ENCODE measurements around the gene UQCR10.

Gene UQCR10

GRCh38 chr22:29767171-29768051 lies at the start of gene UQCR10:
Gene UQCR10 (plus strand): TSS chr22:29767369. CDS start chr22:29767399, 30 bp downstream.
- peak within 1 kb of the TSS; percentile 89 for H3K4me3 ChIP-seq (ENCODE audit: low read length)

DNA sequence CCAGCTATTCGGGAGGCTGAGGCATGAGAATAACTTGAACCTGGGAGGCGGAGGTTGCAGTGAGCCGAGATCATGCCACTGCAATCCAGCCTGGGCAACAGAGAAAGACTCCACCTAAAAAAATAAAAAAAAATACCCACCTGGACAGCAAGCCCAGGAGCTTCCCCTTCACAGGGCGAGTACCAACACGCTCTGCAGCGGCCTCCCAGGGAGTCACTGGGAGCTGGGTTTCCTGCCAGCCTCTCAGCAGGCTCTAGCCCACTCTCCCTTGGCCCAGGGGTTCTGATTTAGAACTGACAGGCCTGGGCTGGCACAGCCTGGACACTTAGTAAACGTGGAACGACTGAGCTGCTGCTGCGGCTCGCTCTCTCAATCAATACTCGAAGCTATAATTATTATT lies 49.4 kb upstream of the UQCR10 start:
- H3K27ac ChIP-seq (ENCODE audit: low read depth, low read length) = no peak overlapping the region
- no peak overlapping the region for H3K4me3 ChIP-seq (ENCODE audit: low read length)
- peaks cover 20% of the 10 kb centered on the region for H3K27me3 ChIP-seq (ENCODE audit: control insufficient read depth, insufficient read depth, low read length)
- no peak overlapping the region for H3K9ac ChIP-seq (ENCODE audit: low read length)
- H3K36me3 ChIP-seq (ENCODE audit: control insufficient read depth, insufficient read depth, low read length) = no peaks in the 10 kb centered on the region
- no peaks in the 10 kb centered on the region for H3K4me1 ChIP-seq (ENCODE audit: control insufficient read depth, insufficient read depth, low read length)

More at GRCh38 chr22:29767171-29768051, at the start of gene UQCR10:
- Histone ChIP-seq H3K9ac (ENCODE audit: low read length) (peak within 1 kb of the TSS; percentile 94), H3K27ac (ENCODE audit: low read depth, low read length) (peak within 1 kb of the TSS; percentile 92), H3K4me1 (ENCODE audit: control insufficient read depth, insufficient read depth, low read length) (peaks cover 7% of the 10 kb centered on the region), H3K27me3 (ENCODE audit: control insufficient read depth, insufficient read depth, low read length) (no peaks in the 10 kb centered on the region), H3K36me3 (ENCODE audit: control insufficient read depth, insufficient read depth, low read length) (peaks cover 6% of the 10 kb centered on the region)

DNA sequence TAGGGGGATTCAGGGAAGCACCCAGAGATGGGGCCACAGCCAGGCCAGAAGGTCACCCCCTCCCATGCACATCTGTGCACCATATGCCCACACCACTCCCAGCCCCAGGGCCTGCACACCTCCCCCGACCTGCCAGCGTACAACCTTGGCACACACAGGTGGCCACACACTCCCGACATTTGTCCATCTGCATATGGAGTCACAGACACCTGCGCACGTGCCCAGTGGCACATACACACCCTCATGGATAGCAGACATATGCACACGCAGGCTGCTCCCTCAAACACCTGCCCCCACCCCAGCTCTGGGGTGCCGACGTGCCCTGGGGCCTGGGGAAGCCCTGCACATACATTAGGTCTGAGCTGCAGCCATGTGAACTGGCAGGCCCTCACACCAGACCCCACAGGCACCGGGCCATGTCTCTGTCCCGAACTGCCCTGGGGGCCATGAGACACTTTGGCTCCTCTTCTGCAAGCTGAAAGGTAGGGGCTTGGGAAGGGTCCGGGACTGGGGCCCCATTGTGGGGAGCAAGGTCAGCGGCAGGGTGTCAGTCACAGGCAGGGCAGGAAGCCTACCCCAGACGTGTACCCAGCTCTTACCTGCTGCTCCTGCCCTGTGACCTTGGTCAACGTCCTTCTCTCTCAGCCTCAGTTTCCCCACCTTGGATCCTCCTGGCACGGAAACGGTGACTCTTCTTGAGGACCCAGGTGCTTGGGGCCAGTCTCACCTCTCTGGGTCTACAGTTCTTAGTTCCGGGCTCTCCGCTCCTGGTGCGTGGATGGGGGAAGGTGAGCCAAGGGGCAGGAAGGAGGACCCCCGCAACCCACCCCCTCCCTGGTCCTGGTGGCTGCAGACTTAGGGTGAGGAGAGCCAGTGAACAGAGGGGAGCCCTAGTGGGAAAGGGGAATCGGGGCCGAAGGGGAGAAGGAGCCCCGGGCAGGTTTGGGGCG lies 47.9 kb upstream of the UQCR10 start:
- Histone ChIP-seq H3K4me1 (ENCODE audit: control insufficient read depth, insufficient read depth, low read length) (no peaks in the 10 kb centered on the region), H3K27ac (ENCODE audit: low read depth, low read length) (no peak overlapping the region), H3K9ac (ENCODE audit: low read length) (no peak overlapping the region), H3K36me3 (ENCODE audit: control insufficient read depth, insufficient read depth, low read length) (no peaks in the 10 kb centered on the region), H3K27me3 (ENCODE audit: control insufficient read depth, insufficient read depth, low read length) (peaks cover 20% of the 10 kb centered on the region), H3K4me3 (ENCODE audit: low read length) (peak overlapping the region; percentile 27)

DNA sequence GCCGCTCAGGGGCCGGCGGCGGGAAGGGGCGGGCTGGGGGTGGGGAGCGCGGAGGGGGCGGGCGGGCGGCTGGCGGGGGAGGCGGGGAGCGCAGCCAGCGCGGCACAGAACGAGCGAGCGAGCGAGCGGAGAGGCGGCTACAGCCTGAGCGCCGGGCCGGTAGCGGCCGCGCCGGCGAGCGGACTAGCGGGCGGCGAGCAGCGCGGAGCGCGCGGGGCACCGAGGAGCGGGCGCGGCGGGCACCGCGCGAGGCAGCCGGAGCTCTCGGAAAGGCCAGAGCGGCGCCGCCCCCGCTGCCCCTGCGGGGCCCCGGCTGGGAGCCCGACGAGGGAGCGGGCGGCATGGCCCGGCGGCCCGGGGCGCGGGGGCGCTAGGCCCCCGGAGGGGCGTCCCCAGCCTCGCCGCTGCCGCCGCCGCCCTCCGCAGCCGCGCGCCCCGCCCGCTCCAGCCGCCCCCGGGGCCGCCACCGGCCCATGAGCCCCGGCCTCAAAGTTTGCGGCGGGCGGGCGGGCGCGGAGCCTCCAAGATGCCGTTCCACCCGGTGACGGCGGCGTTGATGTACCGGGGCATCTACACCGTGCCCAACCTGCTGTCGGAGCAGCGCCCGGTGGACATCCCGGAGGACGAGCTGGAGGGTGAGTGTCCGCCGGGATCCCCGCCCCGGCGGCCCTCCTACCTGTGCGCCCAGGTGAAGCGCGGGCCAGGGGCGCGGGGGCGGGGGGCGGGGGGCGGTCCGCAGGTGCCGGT lies 47.1 kb upstream of the UQCR10 start, which contains the start of gene CABP7:
Gene CABP7, plus strand, starts transcription at position 105 of the 747 bp plus-strand sequence. Its CDS starts 422 bp downstream, at position 527.
- H3K27ac ChIP-seq (ENCODE audit: low read depth, low read length) = no peak within 1 kb of the TSS
- no peak within 1 kb of the TSS for H3K9ac ChIP-seq (ENCODE audit: low read length)
- H3K27me3 ChIP-seq (ENCODE audit: control insufficient read depth, insufficient read depth, low read length) = peaks cover 20% of the 10 kb centered on the region
- no peaks in the 10 kb centered on the region for H3K4me1 ChIP-seq (ENCODE audit: control insufficient read depth, insufficient read depth, low read length)
- peak within 1 kb of the TSS; percentile 27 for H3K4me3 ChIP-seq (ENCODE audit: low read length)
- H3K36me3 ChIP-seq (ENCODE audit: control insufficient read depth, insufficient read depth, low read length) = no peaks in the 10 kb centered on the region

GRCh38 chr22:29720811-29721323 lies 46.3 kb upstream of the UQCR10 start:
- Histone ChIP-seq H3K9ac (ENCODE audit: low read length) (no peak overlapping the region), H3K36me3 (ENCODE audit: control insufficient read depth, insufficient read depth, low read length) (no peaks in the 10 kb centered on the region), H3K4me3 (ENCODE audit: low read length) (no peak overlapping the region), H3K4me1 (ENCODE audit: control insufficient read depth, insufficient read depth, low read length) (no peaks in the 10 kb centered on the region), H3K27ac (ENCODE audit: low read depth, low read length) (no peak overlapping the region), H3K27me3 (ENCODE audit: control insufficient read depth, insufficient read depth, low read length) (peaks cover 20% of the 10 kb centered on the region)

DNA sequence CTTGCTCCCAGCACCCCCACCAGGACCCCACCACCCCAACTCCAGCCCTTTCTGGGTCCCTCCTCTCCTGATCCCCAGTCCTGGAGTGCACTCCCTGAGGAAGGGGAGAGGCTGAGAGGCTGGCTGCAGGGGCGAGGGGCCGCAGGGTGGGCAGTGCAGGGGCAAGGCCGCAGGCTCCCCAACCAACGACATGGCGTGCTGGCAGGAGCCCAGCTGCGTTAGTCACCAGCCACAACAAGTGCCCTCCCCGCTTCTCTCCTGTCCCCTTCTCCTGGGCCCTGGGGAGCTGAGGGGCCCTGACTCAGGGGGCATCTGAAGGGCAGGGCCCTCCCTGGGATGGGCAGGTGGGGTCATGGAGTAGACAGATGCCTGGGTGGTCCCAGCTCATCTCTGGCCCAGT lies 45.0 kb upstream of the UQCR10 start:
- Histone ChIP-seq H3K27ac (ENCODE audit: low read depth, low read length) (no peak overlapping the region), H3K27me3 (ENCODE audit: control insufficient read depth, insufficient read depth, low read length) (peaks cover 20% of the 10 kb centered on the region), H3K4me3 (ENCODE audit: low read length) (no peak overlapping the region), H3K4me1 (ENCODE audit: control insufficient read depth, insufficient read depth, low read length) (no peaks in the 10 kb centered on the region), H3K36me3 (ENCODE audit: control insufficient read depth, insufficient read depth, low read length) (no peaks in the 10 kb centered on the region), H3K9ac (ENCODE audit: low read length) (no peak overlapping the region)

- H3K9ac ChIP-seq (ENCODE audit: low read length) = no peak overlapping the region
- H3K27me3 ChIP-seq (ENCODE audit: control insufficient read depth, insufficient read depth, low read length) = peaks cover 20% of the 10 kb centered on the region
- H3K27ac ChIP-seq (ENCODE audit: low read depth, low read length) = no peak overlapping the region
- no peaks in the 10 kb centered on the region for H3K4me1 ChIP-seq (ENCODE audit: control insufficient read depth, insufficient read depth, low read length)
- no peaks in the 10 kb centered on the region for H3K36me3 ChIP-seq (ENCODE audit: control insufficient read depth, insufficient read depth, low read length)
- H3K4me3 ChIP-seq (ENCODE audit: low read length) = no peak overlapping the region
Observed at GRCh38 chr22:29722587-29722986, 44.6 kb upstream of the UQCR10 start.

- no peak overlapping the region for H3K27ac ChIP-seq (ENCODE audit: low read depth, low read length)
- H3K4me3 ChIP-seq (ENCODE audit: low read length) = no peak overlapping the region
- H3K9ac ChIP-seq (ENCODE audit: low read length) = no peak overlapping the region
- H3K36me3 ChIP-seq (ENCODE audit: control insufficient read depth, insufficient read depth, low read length) = no peaks in the 10 kb centered on the region
- no peaks in the 10 kb centered on the region for H3K4me1 ChIP-seq (ENCODE audit: control insufficient read depth, insufficient read depth, low read length)
- H3K27me3 ChIP-seq (ENCODE audit: control insufficient read depth, insufficient read depth, low read length) = peaks cover 18% of the 10 kb centered on the region
Observed at GRCh38 chr22:29723766-29724165, 43.4 kb upstream of the UQCR10 start.

GRCh38 chr22:29724843-29725242 lies 42.3 kb upstream of the UQCR10 start:
- H3K4me1 ChIP-seq (ENCODE audit: control insufficient read depth, insufficient read depth, low read length) = no peaks in the 10 kb centered on the region
- no peak overlapping the region for H3K9ac ChIP-seq (ENCODE audit: low read length)
- H3K36me3 ChIP-seq (ENCODE audit: control insufficient read depth, insufficient read depth, low read length) = no peaks in the 10 kb centered on the region
- H3K27ac ChIP-seq (ENCODE audit: low read depth, low read length) = no peak overlapping the region
- H3K27me3 ChIP-seq (ENCODE audit: control insufficient read depth, insufficient read depth, low read length) = peaks cover 9% of the 10 kb centered on the region
- H3K4me3 ChIP-seq (ENCODE audit: low read length) = no peak overlapping the region

GRCh38 chr22:29726106-29726505 lies 41.1 kb upstream of the UQCR10 start:
- Histone ChIP-seq H3K4me3 (ENCODE audit: low read length) (no peak overlapping the region), H3K27ac (ENCODE audit: low read depth, low read length) (no peak overlapping the region), H3K36me3 (ENCODE audit: control insufficient read depth, insufficient read depth, low read length) (peaks cover 6% of the 10 kb centered on the region), H3K4me1 (ENCODE audit: control insufficient read depth, insufficient read depth, low read length) (no peaks in the 10 kb centered on the region), H3K27me3 (ENCODE audit: control insufficient read depth, insufficient read depth, low read length) (peaks cover 7% of the 10 kb centered on the region), H3K9ac (ENCODE audit: low read length) (no peak overlapping the region)

- peaks cover 1% of the 10 kb centered on the region for H3K27me3 ChIP-seq (ENCODE audit: control insufficient read depth, insufficient read depth, low read length)
- no peaks in the 10 kb centered on the region for H3K4me1 ChIP-seq (ENCODE audit: control insufficient read depth, insufficient read depth, low read length)
- H3K36me3 ChIP-seq (ENCODE audit: control insufficient read depth, insufficient read depth, low read length) = peaks cover 6% of the 10 kb centered on the region
- no peak overlapping the region for H3K9ac ChIP-seq (ENCODE audit: low read length)
- H3K4me3 ChIP-seq (ENCODE audit: low read length) = no peak overlapping the region
- H3K27ac ChIP-seq (ENCODE audit: low read depth, low read length) = no peak overlapping the region
Observed at GRCh38 chr22:29726512-29727130, 40.5 kb upstream of the UQCR10 start.
